ENCODE measurements around the gene CATSPER1. TPM values are rescaled to one million over a fixed set of nuclear protein-coding genes. Genes with fewer than 3 reads are reported as not detected.
"Not testable (repeated sequence)": the region's sequence is repeated elsewhere in the genome, so short reads cannot be mapped to it uniquely, and the experiment has no call there.

The CATSPER1 gene
- polyA plus RNA-seq, 6 donors from 2014 or later: 0.11 TPM; not detected in 5

DNA sequence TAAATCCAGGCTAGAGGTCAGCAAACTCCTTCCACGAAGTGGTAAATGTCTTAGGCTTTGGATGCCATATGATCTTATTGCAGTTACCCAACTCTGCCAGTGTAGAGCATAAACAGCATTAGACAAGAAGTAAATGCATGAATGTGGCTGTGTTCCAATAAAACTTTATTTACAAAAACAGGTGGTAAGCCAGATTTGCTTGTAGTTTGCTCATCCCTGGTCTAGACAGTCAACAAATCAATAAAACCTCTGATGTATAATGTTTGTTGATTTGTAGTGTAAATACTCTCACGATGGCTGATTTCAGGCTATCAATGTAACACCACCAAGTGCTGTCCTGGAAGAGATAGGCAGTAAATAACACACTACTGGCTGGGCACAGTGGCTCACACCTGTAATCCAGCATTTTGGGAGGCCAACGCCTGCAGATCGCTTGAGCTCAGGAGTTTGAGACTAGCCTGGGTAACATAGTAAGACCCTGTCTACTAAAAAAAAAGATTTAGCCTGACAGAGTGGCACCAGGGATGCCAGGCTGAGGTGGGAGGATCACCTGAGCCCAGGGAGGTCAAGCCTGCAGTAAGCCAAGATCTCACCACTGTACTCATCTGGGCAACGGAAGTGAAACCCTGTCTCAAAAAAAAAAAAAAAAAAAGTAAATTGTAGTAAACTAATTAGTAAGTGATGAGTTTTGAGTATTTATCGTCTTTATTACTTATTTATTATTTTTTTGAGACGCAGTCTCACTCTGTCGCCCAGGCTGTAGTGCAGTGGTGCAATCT, 6.9 kb upstream of the CATSPER1 start:
- H3K4me3 Mint-ChIP-seq: no peak overlapping the region

DNA sequence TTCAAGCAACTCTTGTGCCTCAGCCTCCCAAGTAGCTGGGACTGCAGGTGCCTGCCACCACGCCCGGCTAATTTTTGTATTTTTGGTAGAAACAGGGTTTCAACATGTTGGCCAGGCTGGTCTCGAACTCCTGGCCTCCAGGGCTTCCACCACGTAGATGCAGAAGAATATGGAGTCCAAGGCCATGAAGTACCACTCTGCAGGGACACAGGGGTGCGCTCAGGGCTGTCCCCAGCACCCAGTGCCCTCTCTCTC, 3.2 kb downstream of the CATSPER1 start:
- not testable (repeated sequence) for DNase-seq; H3K27ac Mint-ChIP-seq; ATAC-seq (ENCODE audit: low read depth in 2 of 2); H3K4me3 Mint-ChIP-seq; H3K36me3 Mint-ChIP-seq; H3K9me3 Mint-ChIP-seq
- Mint-ChIP-seq H3K27me3 (peaks cover 4 to 32% (median 17%) of the 10 kb centered on the region in 3 donors), H3K4me1 (peaks cover 10 to 17% (median 10%) of the 10 kb centered on the region in 3 donors)

More for the DNA sequence above, 6.9 kb upstream of the CATSPER1 start:
- ATAC-seq (ENCODE audit: low read depth in 2 of 2) (no peak), DNase-seq (no peak)
- H3K4me1 Mint-ChIP-seq: no peaks in the 10 kb centered on the region
- peaks cover 0 to 2% (median 0%) of the 10 kb centered on the region in 7 donors for H3K9me3 Mint-ChIP-seq
- H3K36me3 Mint-ChIP-seq: no peaks in the 10 kb centered on the region
- H3K27me3 Mint-ChIP-seq: peaks cover 4 to 27% (median 12%) of the 10 kb centered on the region in 3 donors
- H3K27ac Mint-ChIP-seq: no peak overlapping the region

GRCh38 chr11:66022401-66023185, 3.7 kb downstream of the CATSPER1 start:
- peak; percentile 93 for ATAC-seq (ENCODE audit: low read depth in 2 of 2)

DNA sequence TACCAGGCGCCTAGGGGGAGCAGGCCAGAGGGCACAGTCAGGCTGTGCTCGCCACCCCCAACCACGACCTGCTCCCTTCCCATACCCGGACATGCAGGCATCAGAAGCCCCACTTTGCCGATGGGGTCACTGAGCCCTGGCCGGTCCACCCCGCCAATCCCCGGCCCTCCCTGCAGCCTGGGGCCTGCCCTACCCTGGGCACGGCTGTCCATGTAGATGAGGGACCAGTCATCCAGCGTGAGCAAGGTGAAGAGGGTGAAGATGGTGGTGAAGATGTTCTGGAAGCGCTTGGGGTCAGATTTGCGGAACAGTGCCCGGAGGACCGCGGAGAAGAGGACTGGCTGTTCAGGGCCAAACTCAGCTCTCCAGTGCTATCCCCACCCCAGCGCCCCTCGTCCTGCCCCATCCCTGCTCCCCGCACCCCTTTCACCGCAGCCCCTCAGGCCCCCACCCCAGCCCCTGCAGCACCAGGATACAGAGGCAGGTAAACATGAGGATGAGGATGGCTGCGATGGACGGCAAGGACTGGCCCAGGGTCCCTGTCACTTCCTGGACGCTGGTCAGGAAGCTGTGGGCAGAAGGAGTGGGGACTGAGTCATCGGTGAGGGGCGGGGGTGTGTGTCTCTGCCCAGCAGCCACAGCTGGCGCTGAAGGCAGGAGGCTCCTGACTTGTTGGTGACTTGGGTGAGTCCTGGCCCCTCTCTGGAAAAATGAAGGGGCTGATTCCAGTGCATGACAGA, 5.5 kb downstream of the CATSPER1 start:
- H3K36me3 Mint-ChIP-seq: no peaks in the 10 kb centered on the region
- H3K27me3 Mint-ChIP-seq: peaks cover 4 to 26% (median 17%) of the 10 kb centered on the region in 3 donors
- H3K9me3 Mint-ChIP-seq: no peaks in the 10 kb centered on the region
- peaks cover 10 to 17% (median 10%) of the 10 kb centered on the region in 3 donors for H3K4me1 Mint-ChIP-seq
- H3K27ac Mint-ChIP-seq: no peak overlapping the region
- ATAC-seq (ENCODE audit: low read depth in 2 of 2) (no peak), DNase-seq (no peak)
- no peak overlapping the region for H3K4me3 Mint-ChIP-seq

More at GRCh38 chr11:66022401-66023185, 3.7 kb downstream of the CATSPER1 start:
- Mint-ChIP-seq H3K9me3 (no peaks in the 10 kb centered on the region), H3K4me1 (peaks cover 10 to 17% (median 10%) of the 10 kb centered on the region in 3 donors), H3K27me3 (peaks cover 4 to 28% (median 17%) of the 10 kb centered on the region in 3 donors), H3K4me3 (peak overlapping the region in 5 of 8 donors; percentile 4 to 64 (median 32)), H3K27ac (peak overlapping the region in 3 of 6 donors; percentile 38 to 94 (median 47)), H3K36me3 (no peaks in the 10 kb centered on the region)
- peak; percentile 71 for DNase-seq

DNA sequence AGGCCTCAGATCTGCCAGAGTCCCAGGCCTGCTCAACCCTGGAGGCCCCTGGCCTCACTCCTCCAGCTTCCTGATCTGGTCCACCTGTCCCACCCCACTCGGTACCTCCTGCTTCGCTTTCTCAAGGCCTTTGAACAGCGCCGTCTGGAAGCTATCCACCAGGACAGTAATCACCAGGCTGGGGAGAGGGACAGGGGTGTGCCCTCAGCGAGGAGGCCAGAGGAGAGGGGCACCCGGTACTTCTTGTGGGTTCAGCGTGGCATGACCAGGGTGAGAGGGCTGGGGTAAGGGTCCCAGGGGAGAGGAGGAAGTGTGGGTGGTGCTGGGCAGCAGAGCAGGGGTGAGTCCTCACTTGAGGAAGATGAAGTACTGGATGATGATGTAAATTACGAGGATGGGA, 6.1 kb downstream of the CATSPER1 start:
- Mint-ChIP-seq H3K9me3 (no peaks in the 10 kb centered on the region), H3K36me3 (no peaks in the 10 kb centered on the region), H3K4me1 (peaks cover 10 to 17% (median 10%) of the 10 kb centered on the region in 3 donors), H3K27ac (no peak overlapping the region), H3K27me3 (peaks cover 4 to 20% (median 17%) of the 10 kb centered on the region in 3 donors), H3K4me3 (peak overlapping the region in 1 of 8 donors; percentile 70)
- DNase-seq (no peak), ATAC-seq (ENCODE audit: low read depth in 2 of 2) (no peak)

GRCh38 chr11:66017321-66017720, 9.0 kb downstream of the CATSPER1 start:
- ATAC-seq (ENCODE audit: low read depth in 2 of 2) (no peak), DNase-seq (no peak)
- peaks cover 0 to 29% (median 8%) of the 10 kb centered on the region in 3 donors for H3K27me3 Mint-ChIP-seq
- H3K4me3 Mint-ChIP-seq: no peak overlapping the region
- no peak overlapping the region for H3K27ac Mint-ChIP-seq
- H3K4me1 Mint-ChIP-seq: peaks cover 5 to 11% (median 5%) of the 10 kb centered on the region in 3 donors
- H3K9me3 Mint-ChIP-seq: no peaks in the 10 kb centered on the region
- no peaks in the 10 kb centered on the region for H3K36me3 Mint-ChIP-seq

GRCh38 chr11:66016793-66017177, 9.5 kb downstream of the CATSPER1 start:
- Mint-ChIP-seq H3K4me3 (no peak overlapping the region), H3K36me3 (no peaks in the 10 kb centered on the region), H3K27ac (no peak overlapping the region), H3K9me3 (no peaks in the 10 kb centered on the region), H3K27me3 (peaks cover 0 to 32% (median 8%) of the 10 kb centered on the region in 3 donors), H3K4me1 (peaks cover 4 to 6% (median 5%) of the 10 kb centered on the region in 3 donors)
- no peak for ATAC-seq (ENCODE audit: low read depth in 2 of 2)
- DNase-seq: no peak

DNA sequence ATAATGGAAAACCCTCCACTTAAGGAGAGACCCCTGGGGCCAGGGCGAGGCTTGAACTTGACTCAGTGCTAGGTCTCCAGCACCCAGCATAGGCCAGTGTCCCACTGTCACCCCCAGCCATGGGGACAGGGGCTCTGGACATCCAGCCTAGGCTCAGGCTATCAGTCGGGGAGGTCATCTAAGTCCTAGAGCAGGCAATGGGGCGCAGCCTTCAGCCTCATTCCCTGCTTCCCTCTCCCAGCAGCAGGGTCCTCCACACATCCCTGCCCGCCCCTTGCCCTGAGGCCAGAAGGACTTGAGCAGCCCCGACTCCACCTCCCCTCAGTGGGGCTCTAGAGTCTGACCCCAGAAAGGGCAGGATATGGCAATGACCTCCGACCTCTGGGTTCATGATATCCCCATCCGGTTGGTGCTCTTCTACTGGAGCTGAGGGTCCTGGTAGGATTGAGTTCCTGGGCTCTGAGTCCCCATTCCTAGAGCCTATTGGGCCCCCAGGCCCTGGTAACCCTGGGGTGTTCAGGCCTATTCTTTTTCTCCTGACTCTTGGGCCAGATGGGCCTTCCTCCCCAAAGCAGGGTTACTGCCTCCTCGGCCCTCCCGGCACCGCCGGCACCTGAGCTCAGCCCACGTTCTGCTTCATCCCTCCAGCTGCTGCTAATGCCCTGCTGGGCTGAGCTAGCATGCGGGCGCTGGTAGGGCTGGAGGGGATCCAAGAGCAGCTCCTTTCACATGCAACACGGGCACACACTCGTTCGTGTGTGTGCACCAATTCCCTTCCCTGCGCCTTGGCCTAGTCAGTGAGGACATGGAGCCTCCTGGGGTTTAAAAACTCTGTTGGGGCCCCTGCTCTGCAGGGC, 10.1 kb downstream of the CATSPER1 start:
- DNase-seq (no peak), ATAC-seq (ENCODE audit: low read depth in 2 of 2) (no peak)
- Mint-ChIP-seq H3K27ac (no peak overlapping the region), H3K4me3 (no peak overlapping the region), H3K36me3 (no peaks in the 10 kb centered on the region), H3K27me3 (peaks cover 0 to 32% (median 8%) of the 10 kb centered on the region in 3 donors), H3K9me3 (no peaks in the 10 kb centered on the region), H3K4me1 (peaks cover 4 to 5% (median 5%) of the 10 kb centered on the region in 3 donors)

- Mint-ChIP-seq H3K36me3 (no peaks in the 10 kb centered on the region), H3K27ac (no peak overlapping the region), H3K4me1 (peaks cover 4 to 5% (median 5%) of the 10 kb centered on the region in 3 donors), H3K9me3 (no peaks in the 10 kb centered on the region), H3K27me3 (peaks cover 0 to 32% (median 9%) of the 10 kb centered on the region in 3 donors), H3K4me3 (no peak overlapping the region)
- no peak for ATAC-seq (ENCODE audit: low read depth in 2 of 2)
- DNase-seq: no peak
These were observed 10.8 kb downstream of the CATSPER1 start for GRCh38 chr11:66015454-66015881.

- Mint-ChIP-seq H3K36me3 (no peaks in the 10 kb centered on the region), H3K27me3 (peaks cover 0 to 27% (median 14%) of the 10 kb centered on the region in 3 donors), H3K4me3 (no peak overlapping the region), H3K27ac (no peak overlapping the region), H3K9me3 (no peaks in the 10 kb centered on the region), H3K4me1 (peaks cover 0 to 6% (median 0%) of the 10 kb centered on the region in 3 donors)
- DNase-seq: no peak
- ATAC-seq (ENCODE audit: low read depth in 2 of 2): no peak
These were observed 11.3 kb downstream of the CATSPER1 start for GRCh38 chr11:66014804-66015453.

DNA sequence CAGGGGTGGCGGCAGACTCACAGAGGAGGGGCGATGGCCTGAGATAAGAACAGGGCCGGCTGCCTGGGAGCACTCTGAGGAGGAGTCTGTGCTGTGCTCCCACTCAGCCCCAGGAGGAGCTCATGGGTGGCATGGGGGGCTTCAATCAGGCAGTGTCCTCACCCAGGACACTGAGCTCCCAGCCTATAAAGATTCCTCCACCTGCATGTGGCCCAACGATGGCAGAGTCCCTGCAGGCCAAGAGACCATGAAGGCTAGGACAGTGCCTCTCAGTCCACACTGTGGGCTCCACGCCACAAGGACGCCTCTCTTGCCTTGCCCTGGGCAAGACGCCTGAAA, 12.5 kb downstream of the CATSPER1 start:
- no peaks in the 10 kb centered on the region for H3K36me3 Mint-ChIP-seq

More for the DNA sequence above, 12.5 kb downstream of the CATSPER1 start:
- Mint-ChIP-seq H3K9me3 (no peaks in the 10 kb centered on the region), H3K4me3 (no peak overlapping the region), H3K27ac (no peak overlapping the region), H3K4me1 (peaks cover 0 to 6% (median 0%) of the 10 kb centered on the region in 3 donors), H3K27me3 (peaks cover 0 to 27% (median 14%) of the 10 kb centered on the region in 3 donors)
- ATAC-seq (ENCODE audit: low read depth in 2 of 2) (no peak), DNase-seq (no peak)
